Hippocampal formation (tissue), 2 donors: ENCODE data around the gene DYNLL2.
"Not testable (repeated sequence)": the region's sequence is repeated elsewhere in the genome, so short reads cannot be mapped to it uniquely, and the experiment has no call there.

Experiments
- DNase-seq, 2 donors: peaks; one replicate each; lab custom pipeline; 2025; lab: John Stamatoyannopoulos, UW

DYNLL2 gene

GRCh38 chr17:58101898-58102297 lies 18.7 kb downstream of the DYNLL2 start:
- DNase-seq = not testable (repeated sequence)

- no peak for DNase-seq
These were observed 21.9 kb downstream of the DYNLL2 start for GRCh38 chr17:58105093-58105492.

- no peak for DNase-seq
These were observed 24.1 kb downstream of the DYNLL2 start for GRCh38 chr17:58107306-58107705.

- no peak for DNase-seq
These were observed 26.0 kb downstream of the DYNLL2 start for GRCh38 chr17:58109197-58109596.

GRCh38 chr17:58110012-58110411 lies 26.8 kb downstream of the DYNLL2 start:
- no peak for DNase-seq

- DNase-seq = no peak
These were observed 28.5 kb downstream of the DYNLL2 start for GRCh38 chr17:58111676-58112075.

- DNase-seq = peak; percentile 45 to 51
These were observed 29.9 kb downstream of the DYNLL2 start for GRCh38 chr17:58112970-58113631.

GRCh38 chr17:58113947-58114346 lies 30.7 kb downstream of the DYNLL2 start:
- no peak for DNase-seq

- no peak for DNase-seq
These were observed 34.2 kb downstream of the DYNLL2 start for GRCh38 chr17:58117382-58117781.

- no peak for DNase-seq
These were observed 36.3 kb downstream of the DYNLL2 start for GRCh38 chr17:58119491-58119890.

- DNase-seq = no peak
These were observed 37.1 kb downstream of the DYNLL2 start for GRCh38 chr17:58120195-58120822.

GRCh38 chr17:58121925-58122324 lies 38.7 kb downstream of the DYNLL2 start:
- DNase-seq = no peak

GRCh38 chr17:58127846-58128245 lies 44.6 kb downstream of the DYNLL2 start:
- DNase-seq = no peak

- not testable (repeated sequence) for DNase-seq
These were observed 49.5 kb downstream of the DYNLL2 start for GRCh38 chr17:58132697-58133096.

GRCh38 chr17:58136669-58137279 lies 53.6 kb downstream of the DYNLL2 start:
- DNase-seq = no peak

- no peak for DNase-seq
These were observed 58.3 kb downstream of the DYNLL2 start for GRCh38 chr17:58141505-58141904.

- DNase-seq = not testable (repeated sequence)
These were observed 60.1 kb downstream of the DYNLL2 start for GRCh38 chr17:58143335-58143734.

GRCh38 chr17:58144801-58145200 lies 61.6 kb downstream of the DYNLL2 start:
- no peak for DNase-seq
